H1 (cell line): ENCODE results near the gene TNIP1. TPM values are rescaled to one million over a fixed set of nuclear protein-coding genes. Genes with fewer than 3 reads are reported as not detected.

ENCODE experiments used
- CTCF ChIA-PET: fragments of 300-600 bp; sonication (Branson Sonifier 250); formaldehyde crosslinking; loops from one replicate; lab custom pipeline; 2021; ENCODE audit not compliant: partially characterized antibody; lab: Charles Lee
- POLR2A ChIA-PET: fragments of 300-600 bp; sonication (Branson Sonifier 250); formaldehyde crosslinking; loops from one replicate; lab custom pipeline; 2021; ENCODE audit warnings: inconsistent platforms; ENCODE audit not compliant: partially characterized antibody; lab: Charles Lee
- DNase-seq, 2 experiments: peaks; one replicate each; pipeline versions ENCODE4 v3.0.0 to v3.0.0-alpha.2; 2010 to 2022; ENCODE audit warnings: low spot score in 2 of 2, low read depth in 1 of 2, mixed read lengths in 1 of 2
- FAIRE-seq: peaks from 2 replicates; lab custom pipeline; 2011; peaks lifted over from hg19 to GRCh38; lab: Jason Lieb, UNC
- H2AFZ ChIP-seq: 2 replicates; pipeline ENCODE4 v1.8.1; 2012; ENCODE audit warnings: low read length, inconsistent platforms
- H2AK5ac ChIP-seq: 2 replicates; pipeline ENCODE4 v1.6.1; 2013; ENCODE audit warnings: low read depth, low read length
- H2BK120ac ChIP-seq: replicated peaks from 2 replicates; pipeline ENCODE3; 2013; ENCODE audit warnings: low read depth, low read length, inconsistent platforms
- H2BK12ac ChIP-seq: 2 replicates; pipeline ENCODE4 v1.6.1; 2013; ENCODE audit warnings: low read depth, low read length
- H2BK15ac ChIP-seq: 2 replicates; pipeline ENCODE4 v1.6.1; 2013; ENCODE audit warnings: low read length
- H2BK20ac ChIP-seq: 2 replicates; pipeline ENCODE4 v1.6.1; 2013; ENCODE audit warnings: low read length
- H2BK5ac ChIP-seq: 2 replicates; pipeline ENCODE4 v1.6.1; 2013; ENCODE audit warnings: low read depth, low read length
- H3K14ac ChIP-seq: 2 replicates; pipeline ENCODE4 v1.6.1; 2013; ENCODE audit warnings: inconsistent platforms; ENCODE audit not compliant: insufficient read length
- H3K18ac ChIP-seq: 2 replicates; pipeline ENCODE4 v1.6.1; 2013; ENCODE audit warnings: low read length; ENCODE audit errors: extremely low read depth
- H3K23ac ChIP-seq: 2 replicates; pipeline ENCODE4 v1.6.1; 2013; ENCODE audit warnings: inconsistent platforms; ENCODE audit not compliant: insufficient read length
- H3K23me2 ChIP-seq: 2 replicates; pipeline ENCODE4 v1.6.1; 2013; ENCODE audit warnings: low read depth, low read length
- H3K27ac ChIP-seq: 2 replicates; pipeline ENCODE4 v1.6.1; 2011; ENCODE audit warnings: low read depth, low read length, inconsistent platforms
- H3K27me3 ChIP-seq, 4 experiments: replicated peaks in 1 of 4; 1 replicate in 1 of 4; 2 replicates in 3 of 4; pipeline versions ENCODE4 v1.6.1 to v1.8.1; 2011 to 2013; ENCODE audit warnings: low read length in 3 of 4, mild to moderate bottlenecking in 3 of 4, inconsistent platforms in 2 of 4, mixed read lengths in 2 of 4, moderate library complexity in 1 of 4; ENCODE audit not compliant: control insufficient read depth in 3 of 4, insufficient read depth in 3 of 4; ENCODE audit errors: extremely low read depth in 1 of 4
- H3K36me3 ChIP-seq, 4 experiments: 2 replicates each; pipeline versions ENCODE4 v1.6.1 to v1.8.1; 2011 to 2013; ENCODE audit warnings: mild to moderate bottlenecking in 4 of 4, low read length in 3 of 4, moderate library complexity in 2 of 4, control low read depth in 1 of 4, inconsistent platforms in 1 of 4; ENCODE audit not compliant: insufficient read depth in 4 of 4, control insufficient read depth in 2 of 4
- H3K4ac ChIP-seq: replicated peaks from 2 replicates; pipeline ENCODE3; 2013; ENCODE audit warnings: low read length, low read depth, mixed read lengths, inconsistent platforms; ENCODE audit not compliant: insufficient read length
- H3K4me1 ChIP-seq, 4 experiments: replicated peaks in 1 of 4; 1 replicate in 1 of 4; 2 replicates in 3 of 4; pipeline versions ENCODE4 v1.6.1 to v1.8.1; 2011 to 2013; ENCODE audit warnings: low read length in 3 of 4, inconsistent platforms in 2 of 4, mixed read lengths in 1 of 4; ENCODE audit not compliant: insufficient read depth in 4 of 4, control insufficient read depth in 3 of 4
- H3K4me2 ChIP-seq, 2 experiments: 2 replicates each; pipeline versions ENCODE4 v1.6.1 to v1.8.1; 2011 to 2013; ENCODE audit warnings: low read depth in 2 of 2, low read length in 2 of 2, control low read depth in 1 of 2, inconsistent platforms in 1 of 2, mild to moderate bottlenecking in 1 of 2; ENCODE audit not compliant: insufficient read depth in 1 of 2
- H3K4me3 ChIP-seq, 4 experiments: fragments of 200-600, 300-600 bp in 1 of 4; sonication (generic), shearing (Covaris generic), sonication (Bioruptor Twin) in 1 of 4; 2 replicates each; pipeline versions ENCODE4 v1.5.1 to v1.8.1; 2011 to 2016; ENCODE audit warnings: low read length in 4 of 4, low read depth in 3 of 4, control low read depth in 2 of 4, inconsistent platforms in 2 of 4, mild to moderate bottlenecking in 2 of 4, mixed read lengths in 1 of 4, moderate library complexity in 1 of 4; ENCODE audit not compliant: insufficient read depth in 2 of 4; ENCODE audit errors: extremely low read depth in 1 of 4
- H3K56ac ChIP-seq: replicated peaks from 2 replicates; pipeline ENCODE3; 2013; ENCODE audit warnings: low read depth, mild to moderate bottlenecking, mixed read lengths, low read length, inconsistent platforms; ENCODE audit not compliant: insufficient read length
- H3K79me1 ChIP-seq: 2 replicates; pipeline ENCODE4 v1.6.1; 2013; ENCODE audit warnings: low read depth, low read length, control low read depth
- H3K79me2 ChIP-seq, 2 experiments: 2 replicates each; pipeline versions ENCODE4 v1.6.1 to v1.8.1; 2012 to 2013; ENCODE audit warnings: low read length in 2 of 2, mild to moderate bottlenecking in 2 of 2, inconsistent platforms in 1 of 2; ENCODE audit not compliant: insufficient read depth in 2 of 2, control insufficient read depth in 1 of 2
- H3K9ac ChIP-seq, 4 experiments: replicated peaks in 1 of 4; 1 replicate in 1 of 4; 2 replicates in 3 of 4; pipeline versions ENCODE4 v1.6.1 to v1.8.1; 2011 to 2013; ENCODE audit warnings: low read depth in 3 of 4, low read length in 3 of 4, control low read depth in 2 of 4, mild to moderate bottlenecking in 2 of 4, moderate library complexity in 2 of 4, inconsistent platforms in 1 of 4; ENCODE audit errors: extremely low read depth in 1 of 4
- H3K9me3 ChIP-seq, 2 experiments: 2 replicates each; pipeline versions ENCODE4 v1.6.1 to v1.8.1; 2012 to 2013; ENCODE audit warnings: mild to moderate bottlenecking in 2 of 2, moderate library complexity in 2 of 2, control low read depth in 1 of 2, inconsistent platforms in 1 of 2, low read depth in 1 of 2, low read length in 1 of 2, mixed read lengths in 1 of 2; ENCODE audit not compliant: insufficient read depth in 2 of 2
- H4K20me1 ChIP-seq, 2 experiments: replicated peaks in 1 of 2; 2 replicates each; pipeline versions ENCODE3 to v1.8.1; 2011 to 2013; ENCODE audit warnings: inconsistent platforms in 2 of 2, low read length in 2 of 2, mild to moderate bottlenecking in 1 of 2; ENCODE audit not compliant: insufficient read depth in 2 of 2, control insufficient read depth in 1 of 2
- H4K5ac ChIP-seq: 2 replicates; pipeline ENCODE4 v1.6.1; 2013; ENCODE audit warnings: low read length, low read depth, mixed read lengths, inconsistent platforms; ENCODE audit not compliant: insufficient read length
- H4K8ac ChIP-seq: 2 replicates; pipeline ENCODE4 v1.8.0; 2013; ENCODE audit warnings: mild to moderate bottlenecking, moderate library complexity, low read length, inconsistent platforms; ENCODE audit not compliant: insufficient read depth; ENCODE audit errors: extremely low read depth
- H4K91ac ChIP-seq: replicated peaks from 2 replicates; pipeline ENCODE3; 2013; ENCODE audit warnings: low read length, mixed read lengths, inconsistent platforms; ENCODE audit not compliant: insufficient read length
- SP4 ChIP-seq: IDR thresholded peaks from 2 replicates; pipeline ENCODE4 v1.6.1; 2012; ENCODE audit warnings: low read length, inconsistent platforms
- TAF1 ChIP-seq: IDR thresholded peaks from 2 replicates; pipeline ENCODE4 v1.6.1; 2011; ENCODE audit warnings: mild to moderate bottlenecking, low read depth, low read length
- TAF7 ChIP-seq: optimal IDR thresholded peaks from 2 replicates; pipeline ENCODE3; 2011; ENCODE audit warnings: low read depth, mild to moderate bottlenecking, inconsistent platforms, low read length, moderate library complexity, borderline replicate concordance
- ZNF274 ChIP-seq: IDR thresholded peaks from 2 replicates; pipeline ENCODE4 v1.7.0; 2012; ENCODE audit warnings: low read length, borderline replicate concordance; ENCODE audit errors: extremely low read depth
- WGBS, 2 experiments: shearing (Covaris generic) in 1 of 2; methylation state at CpG; one replicate each; pipeline versions ENCODE4 v1.1.6 to v1.1.7; 2013 to 2015; ENCODE audit warnings: low lambda C conversion rate in 2 of 2, mixed read lengths in 2 of 2, inconsistent platforms in 1 of 2, low coverage in 1 of 2, missing lambda C conversion rate in 1 of 2; ENCODE audit not compliant: insufficient replicate concordance in 2 of 2, insufficient coverage in 1 of 2, insufficient read length in 1 of 2; ENCODE audit errors: extremely low coverage in 1 of 2, missing lambda C conversion rate in 1 of 2; 5-methylcytosine and 5-hydroxymethylcytosine counted together
- polyA plus RNA-seq, 7 experiments: library from polyadenylated mRNA; depleted of rRNA in 3 of 7; stranded (reverse) in 5 of 7; unstranded in 2 of 7; fragments of >200 nt in 5 of 7; fragments of 200-250 nt in 2 of 7; gene quantifications; 1 replicate in 5 of 7; 2 replicates in 1 of 7; 4 replicates in 1 of 7; pipeline versions ENCODE4 v1.2.1 to v1.2.3, GENCODE V29; 2011 to 2013; ENCODE audit warnings: missing spikeins in 2 of 7, mixed read lengths in 2 of 7
- total RNA-seq: library from RNA; stranded (reverse); fragmentation: NEBNext Ultra II Directional; extraction: Animal tissue kit (Norgen Biotek cat#: 25700); gene quantifications from 2 replicates; pipeline ENCODE4 v1.2.1, GENCODE V29; 2021

TNIP1 gene
- total and polyA plus RNA-seq, 2 of the 8 experiments (the other 6 are each of a cell fraction or from before 2014, with no cell fraction given) = 14.2 to 31.9 TPM

GRCh38 chr5:151110122-151110681 is 29.4 kb upstream of the TNIP1 start:
- Histone ChIP-seq H3K23me2 (peaks cover 3% of the 10 kb centered on the region; the same call in 1 of the 2 replicates), H2BK12ac (no peak overlapping the region), H3K4me2 (no peak overlapping the region), H3K4me3 (no peak overlapping the region), H4K91ac (no peak overlapping the region), H3K36me3 (peaks cover 0 to 15% (median 7%) of the 10 kb centered on the region in 4 experiments; a peak in 4 of 8 replicates), H3K27ac (no peak overlapping the region), H4K8ac (no peak overlapping the region), H3K23ac (no peak overlapping the region), H4K5ac (no peak overlapping the region), H3K56ac (no peak overlapping the region), H2AFZ (no peak overlapping the region), H2BK5ac (no peak overlapping the region), H2BK15ac (no peak overlapping the region), H2BK20ac (no peak overlapping the region), H3K14ac (no peak overlapping the region), H3K18ac (no peak overlapping the region), H3K79me1 (no peaks in the 10 kb centered on the region), H3K79me2 (no peaks in the 10 kb centered on the region), H3K27me3 (no peaks in the 10 kb centered on the region; a peak in 1 of 7 replicates), H2AK5ac (no peak overlapping the region), H4K20me1 (peaks cover 2 to 4% of the 10 kb centered on the region in 2 experiments), H3K9me3 (no peaks in the 10 kb centered on the region), H3K4ac (no peak overlapping the region), H3K9ac (no peak overlapping the region), H3K4me1 (no peaks in the 10 kb centered on the region), H2BK120ac (no peak overlapping the region)
- WGBS, 2 experiments = 86% methylated on average over 11 of the region's 11 CpGs; no CpG with 5 or more reads in 1 of the 2 experiments
- ChIA-PET POLR2A (no interaction called here), CTCF (interaction anchor here (0.7 to 39.8 kb wide), 10 partner anchors 8 to 80 kb away, joined by 3 to 810 read pairs (median 9); partner anchors contain the start of gene ANXA6)
- no peak for DNase-seq
- TF ChIP-seq SP4 (no peak), ZNF274 (no peak), TAF7 (no peak), TAF1 (no peak)
- FAIRE-seq = no peak
